SK-N-SH treated with all-trans-retinoic acid at 6 μM for 48 hours (cell line): ENCODE data around the gene SYNDIG1.

Experiments used
- ATAC-seq: fragments of 200-7000 bp; cut with Tn5 transposase; 3 replicates; pipeline ENCODE4 v1.9.1; 2020; ENCODE audit warnings: mild to moderate bottlenecking, moderate library complexity
- BACH2 ChIP-seq: fragments of 250-450 bp; sonication (Bioruptor Pico); IDR thresholded peaks from 2 replicates; pipeline ENCODE4 v1.9.0; 2021; ENCODE audit warnings: mild to moderate bottlenecking, borderline replicate concordance
- CSDC2 ChIP-seq: fragments of 250-450 bp; sonication (Bioruptor Pico); IDR thresholded peaks from 2 replicates; pipeline ENCODE4 v1.5.0; 2020; ENCODE audit warnings: mild to moderate bottlenecking, moderate library complexity
- GLIS3 ChIP-seq: fragments of 250-450 bp; sonication (Bioruptor Pico); IDR thresholded peaks from 2 replicates; pipeline ENCODE4 v1.5.0; 2020; ENCODE audit warnings: mild to moderate bottlenecking, moderate library complexity
- ISL1 ChIP-seq: fragments of 250-450 bp; sonication (Bioruptor Pico); IDR thresholded peaks from 2 replicates; pipeline ENCODE4 v2.1.2; 2022; ENCODE audit warnings: mild to moderate bottlenecking, moderate library complexity
- OSR1 ChIP-seq: fragments of 250-450 bp; sonication (Bioruptor Pico); IDR thresholded peaks from 2 replicates; pipeline ENCODE4 v1.8.0; 2022; ENCODE audit warnings: moderate library complexity, mild to moderate bottlenecking, inconsistent platforms
- PPARA ChIP-seq: fragments of 250-450 bp; sonication (Bioruptor Pico); IDR thresholded peaks from 2 replicates; pipeline ENCODE4 v1.5.0; 2020; ENCODE audit warnings: mild to moderate bottlenecking, borderline replicate concordance
- RARB ChIP-seq: fragments of 250-450 bp; sonication (Bioruptor Pico); IDR thresholded peaks from 2 replicates; pipeline ENCODE4 v1.8.0; 2021; ENCODE audit warnings: mild to moderate bottlenecking, moderate library complexity
- SNAI2 ChIP-seq: fragments of 250-450 bp; sonication (Bioruptor Pico); IDR thresholded peaks from 2 replicates; pipeline ENCODE4 v1.5.0; 2020; ENCODE audit warnings: mild to moderate bottlenecking, moderate library complexity
- TCF4 ChIP-seq: fragments of 250-450 bp; sonication (Bioruptor Pico); IDR thresholded peaks from 2 replicates; pipeline ENCODE4 v1.8.0; 2021; ENCODE audit warnings: mild to moderate bottlenecking, moderate library complexity, borderline replicate concordance
- TOX ChIP-seq: fragments of 250-450 bp; sonication (Bioruptor Pico); IDR thresholded peaks from 2 replicates; pipeline ENCODE4 v1.8.0; 2021; ENCODE audit warnings: mild to moderate bottlenecking, moderate library complexity, borderline replicate concordance
- ZC3H10 ChIP-seq: fragments of 250-450 bp; sonication (Bioruptor Pico); IDR thresholded peaks from 2 replicates; pipeline ENCODE4 v1.5.1; 2021; ENCODE audit warnings: mild to moderate bottlenecking, moderate library complexity
- ZFP3 ChIP-seq: fragments of 250-450 bp; sonication (Bioruptor Pico); IDR thresholded peaks from 2 replicates; pipeline ENCODE4 v1.5.0; 2020; ENCODE audit warnings: mild to moderate bottlenecking, moderate library complexity
- ZFP30 ChIP-seq: fragments of 450-650 bp; formaldehyde crosslinking; IDR thresholded peaks from 2 replicates; pipeline ENCODE4 v1.5.0; 2022; ENCODE audit warnings: mild to moderate bottlenecking, moderate library complexity
- ZNF70 ChIP-seq: fragments of 450-650 bp; formaldehyde crosslinking; IDR thresholded peaks from 2 replicates; pipeline ENCODE4 v1.5.0; 2020; ENCODE audit warnings: mild to moderate bottlenecking, moderate library complexity
- ZNF8 ChIP-seq: fragments of 450-650 bp; formaldehyde crosslinking; IDR thresholded peaks from 2 replicates; pipeline ENCODE4 v1.5.0; 2020; ENCODE audit warnings: mild to moderate bottlenecking, moderate library complexity
- TF ChIP-seq, protein P1 (sequence below): fragments of 250-450 bp; sonication (Bioruptor Pico); IDR thresholded peaks from 2 replicates; pipeline ENCODE4 v1.8.0; 2020; ENCODE audit warnings: mild to moderate bottlenecking, moderate library complexity, borderline replicate concordance
- TF ChIP-seq, protein P2 (sequence below): fragments of 250-450 bp; sonication (Bioruptor Pico); IDR thresholded peaks from 2 replicates; pipeline ENCODE4 v1.5.0; 2020; ENCODE audit warnings: mild to moderate bottlenecking, moderate library complexity
- TF ChIP-seq, protein P3 (sequence below): fragments of 250-450 bp; sonication (Bioruptor Pico); IDR thresholded peaks from 2 replicates; pipeline ENCODE4 v1.8.0; 2021; ENCODE audit warnings: low read depth, mild to moderate bottlenecking, moderate library complexity, borderline replicate concordance
- TF ChIP-seq, protein P4 (sequence below): fragments of 250-450 bp; sonication (Bioruptor Pico); IDR thresholded peaks from 2 replicates; pipeline ENCODE4 v1.5.1; 2020; ENCODE audit warnings: low read depth, mild to moderate bottlenecking, moderate library complexity

SYNDIG1 gene

DNA sequence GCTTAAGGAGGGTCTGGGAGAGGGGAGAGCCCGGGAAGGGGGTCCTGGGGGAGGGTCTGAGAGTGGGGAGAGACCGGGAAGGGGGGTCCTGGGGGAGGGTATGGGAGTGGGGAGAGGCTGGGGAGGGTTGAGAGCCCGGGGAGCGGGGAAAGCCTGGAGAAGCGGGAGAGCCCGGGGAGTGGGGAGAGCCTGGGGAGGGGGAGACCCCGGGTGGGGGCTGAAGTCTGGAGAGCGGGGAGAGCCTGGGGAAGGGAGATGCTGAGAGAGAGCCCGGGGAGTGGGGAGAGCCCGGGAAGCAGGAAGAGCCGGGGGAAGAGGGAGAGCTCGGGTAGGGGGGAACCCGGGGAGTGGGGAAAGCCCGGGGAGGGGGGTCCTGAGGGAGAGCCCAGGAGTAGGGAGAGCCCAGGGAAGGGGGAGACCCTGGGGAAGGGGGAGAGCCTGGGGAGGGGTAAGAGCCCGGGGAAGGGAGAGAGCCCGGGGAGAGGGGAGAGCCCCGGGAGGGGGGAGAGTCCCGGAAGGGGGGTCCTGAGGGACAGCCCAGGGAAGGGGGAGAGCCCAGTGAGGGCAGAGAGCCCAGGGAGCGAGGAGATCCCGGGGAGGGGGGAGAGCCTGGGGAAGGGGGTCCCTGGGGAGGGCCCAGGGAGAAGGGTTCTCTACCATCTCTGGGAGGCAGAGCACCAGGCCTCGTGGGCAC is 148.5 kb downstream of the SYNDIG1 start (continued):
- TF ChIP-seq, protein P1, sequence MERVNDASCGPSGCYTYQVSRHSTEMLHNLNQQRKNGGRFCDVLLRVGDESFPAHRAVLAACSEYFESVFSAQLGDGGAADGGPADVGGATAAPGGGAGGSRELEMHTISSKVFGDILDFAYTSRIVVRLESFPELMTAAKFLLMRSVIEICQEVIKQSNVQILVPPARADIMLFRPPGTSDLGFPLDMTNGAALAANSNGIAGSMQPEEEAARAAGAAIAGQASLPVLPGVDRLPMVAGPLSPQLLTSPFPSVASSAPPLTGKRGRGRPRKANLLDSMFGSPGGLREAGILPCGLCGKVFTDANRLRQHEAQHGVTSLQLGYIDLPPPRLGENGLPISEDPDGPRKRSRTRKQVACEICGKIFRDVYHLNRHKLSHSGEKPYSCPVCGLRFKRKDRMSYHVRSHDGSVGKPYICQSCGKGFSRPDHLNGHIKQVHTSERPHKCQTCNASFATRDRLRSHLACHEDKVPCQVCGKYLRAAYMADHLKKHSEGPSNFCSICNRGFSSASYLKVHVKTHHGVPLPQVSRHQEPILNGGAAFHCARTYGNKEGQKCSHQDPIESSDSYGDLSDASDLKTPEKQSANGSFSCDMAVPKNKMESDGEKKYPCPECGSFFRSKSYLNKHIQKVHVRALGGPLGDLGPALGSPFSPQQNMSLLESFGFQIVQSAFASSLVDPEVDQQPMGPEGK, result no peak
- TF ChIP-seq ZNF70 (CRISPR knock-in tag) (no peak), OSR1 (CRISPR knock-in tag) (no peak), ZC3H10 (CRISPR knock-in tag) (no peak)

DNA sequence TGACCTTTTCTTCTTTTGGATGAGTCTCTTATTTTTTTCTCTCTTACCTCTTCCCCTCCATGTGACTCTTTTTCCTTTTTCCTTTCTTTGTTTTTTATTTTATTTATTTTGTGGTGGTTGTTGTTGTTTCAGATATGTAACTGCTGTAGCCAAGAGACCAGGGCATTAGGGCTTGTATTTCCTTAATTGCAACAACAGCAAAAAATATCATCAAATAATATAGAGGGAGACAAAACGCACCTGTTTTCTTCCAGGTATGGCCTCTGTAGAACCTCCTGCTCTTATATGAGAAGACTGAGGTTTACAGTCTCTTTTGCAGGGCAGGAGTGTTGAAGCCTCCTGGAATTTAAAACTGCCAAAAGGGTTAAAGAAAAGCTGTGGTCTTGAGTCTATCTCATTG is 149.3 kb downstream of the SYNDIG1 start:
- no peak for ATAC-seq

DNA sequence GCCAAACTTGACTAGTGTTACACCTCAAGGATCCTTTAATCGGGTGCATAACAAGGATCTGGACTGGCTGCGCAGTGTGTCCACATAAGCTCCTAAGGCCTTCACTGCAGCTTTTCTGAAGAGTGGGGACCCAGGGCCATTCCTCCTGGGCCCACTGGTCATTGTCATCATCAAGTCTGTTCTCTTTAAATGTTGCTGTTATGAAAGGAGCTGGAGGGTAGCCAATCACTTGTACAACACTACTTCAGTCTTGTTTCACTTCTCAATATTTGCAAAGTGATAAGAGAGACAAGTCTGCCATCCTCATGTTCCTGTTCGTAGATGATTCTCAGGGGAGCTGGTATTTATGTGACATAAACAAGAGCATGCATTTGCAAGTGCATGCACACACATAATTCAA is 149.8 kb downstream of the SYNDIG1 start:
- ATAC-seq, result no peak

More for the DNA sequence above, 149.3 kb downstream of the SYNDIG1 start:
- TF ChIP-seq ISL1 (CRISPR knock-in tag) (no peak), TOX (CRISPR knock-in tag) (no peak), OSR1 (CRISPR knock-in tag) (no peak), BACH2 (no peak)
- TF ChIP-seq, protein P2, sequence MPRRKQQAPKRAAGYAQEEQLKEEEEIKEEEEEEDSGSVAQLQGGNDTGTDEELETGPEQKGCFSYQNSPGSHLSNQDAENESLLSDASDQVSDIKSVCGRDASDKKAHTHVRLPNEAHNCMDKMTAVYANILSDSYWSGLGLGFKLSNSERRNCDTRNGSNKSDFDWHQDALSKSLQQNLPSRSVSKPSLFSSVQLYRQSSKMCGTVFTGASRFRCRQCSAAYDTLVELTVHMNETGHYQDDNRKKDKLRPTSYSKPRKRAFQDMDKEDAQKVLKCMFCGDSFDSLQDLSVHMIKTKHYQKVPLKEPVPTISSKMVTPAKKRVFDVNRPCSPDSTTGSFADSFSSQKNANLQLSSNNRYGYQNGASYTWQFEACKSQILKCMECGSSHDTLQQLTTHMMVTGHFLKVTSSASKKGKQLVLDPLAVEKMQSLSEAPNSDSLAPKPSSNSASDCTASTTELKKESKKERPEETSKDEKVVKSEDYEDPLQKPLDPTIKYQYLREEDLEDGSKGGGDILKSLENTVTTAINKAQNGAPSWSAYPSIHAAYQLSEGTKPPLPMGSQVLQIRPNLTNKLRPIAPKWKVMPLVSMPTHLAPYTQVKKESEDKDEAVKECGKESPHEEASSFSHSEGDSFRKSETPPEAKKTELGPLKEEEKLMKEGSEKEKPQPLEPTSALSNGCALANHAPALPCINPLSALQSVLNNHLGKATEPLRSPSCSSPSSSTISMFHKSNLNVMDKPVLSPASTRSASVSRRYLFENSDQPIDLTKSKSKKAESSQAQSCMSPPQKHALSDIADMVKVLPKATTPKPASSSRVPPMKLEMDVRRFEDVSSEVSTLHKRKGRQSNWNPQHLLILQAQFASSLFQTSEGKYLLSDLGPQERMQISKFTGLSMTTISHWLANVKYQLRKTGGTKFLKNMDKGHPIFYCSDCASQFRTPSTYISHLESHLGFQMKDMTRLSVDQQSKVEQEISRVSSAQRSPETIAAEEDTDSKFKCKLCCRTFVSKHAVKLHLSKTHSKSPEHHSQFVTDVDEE (CRISPR knock-in tag), result no peak

DNA sequence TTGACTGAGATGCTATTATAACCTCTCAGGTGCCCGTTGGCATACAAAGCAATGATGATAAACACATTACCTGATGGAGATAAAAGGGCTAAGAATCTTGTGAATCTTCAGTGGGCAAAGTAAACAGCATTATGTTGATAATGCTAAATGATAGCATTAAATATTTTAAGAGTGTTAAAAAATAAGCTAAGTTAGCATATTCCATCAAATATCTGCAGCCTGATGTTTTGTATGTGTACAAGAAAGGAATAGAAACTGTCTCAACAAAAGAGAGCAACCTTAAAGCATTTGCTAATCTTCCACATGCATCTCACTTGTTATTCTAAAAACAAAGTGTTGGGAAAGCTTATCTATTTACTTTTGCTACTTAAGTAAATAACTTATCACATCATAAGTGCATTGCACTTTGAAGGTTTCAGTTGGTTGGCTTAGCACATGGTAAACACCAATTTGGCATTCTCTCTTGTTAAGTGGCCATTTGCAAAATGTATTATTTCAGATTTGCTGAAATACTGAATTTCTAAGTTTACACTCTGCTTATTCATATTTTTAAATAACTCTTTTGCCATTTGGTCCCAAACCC is 151.6 kb downstream of the SYNDIG1 start:
- TF ChIP-seq SNAI2 (no peak), CSDC2 (no peak), ZC3H10 (CRISPR knock-in tag) (no peak), GLIS3 (no peak), OSR1 (CRISPR knock-in tag) (no peak)
- TF ChIP-seq, protein P2 (CRISPR knock-in tag), result no peak
- TF ChIP-seq, protein P3, sequence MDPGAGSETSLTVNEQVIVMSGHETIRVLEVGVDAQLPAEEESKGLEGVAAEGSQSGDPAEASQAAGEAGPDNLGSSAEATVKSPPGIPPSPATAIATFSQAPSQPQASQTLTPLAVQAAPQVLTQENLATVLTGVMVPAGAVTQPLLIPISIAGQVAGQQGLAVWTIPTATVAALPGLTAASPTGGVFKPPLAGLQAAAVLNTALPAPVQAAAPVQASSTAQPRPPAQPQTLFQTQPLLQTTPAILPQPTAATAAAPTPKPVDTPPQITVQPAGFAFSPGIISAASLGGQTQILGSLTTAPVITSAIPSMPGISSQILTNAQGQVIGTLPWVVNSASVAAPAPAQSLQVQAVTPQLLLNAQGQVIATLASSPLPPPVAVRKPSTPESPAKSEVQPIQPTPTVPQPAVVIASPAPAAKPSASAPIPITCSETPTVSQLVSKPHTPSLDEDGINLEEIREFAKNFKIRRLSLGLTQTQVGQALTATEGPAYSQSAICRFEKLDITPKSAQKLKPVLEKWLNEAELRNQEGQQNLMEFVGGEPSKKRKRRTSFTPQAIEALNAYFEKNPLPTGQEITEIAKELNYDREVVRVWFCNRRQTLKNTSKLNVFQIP (CRISPR knock-in tag), result no peak
- TF ChIP-seq, protein P4, sequence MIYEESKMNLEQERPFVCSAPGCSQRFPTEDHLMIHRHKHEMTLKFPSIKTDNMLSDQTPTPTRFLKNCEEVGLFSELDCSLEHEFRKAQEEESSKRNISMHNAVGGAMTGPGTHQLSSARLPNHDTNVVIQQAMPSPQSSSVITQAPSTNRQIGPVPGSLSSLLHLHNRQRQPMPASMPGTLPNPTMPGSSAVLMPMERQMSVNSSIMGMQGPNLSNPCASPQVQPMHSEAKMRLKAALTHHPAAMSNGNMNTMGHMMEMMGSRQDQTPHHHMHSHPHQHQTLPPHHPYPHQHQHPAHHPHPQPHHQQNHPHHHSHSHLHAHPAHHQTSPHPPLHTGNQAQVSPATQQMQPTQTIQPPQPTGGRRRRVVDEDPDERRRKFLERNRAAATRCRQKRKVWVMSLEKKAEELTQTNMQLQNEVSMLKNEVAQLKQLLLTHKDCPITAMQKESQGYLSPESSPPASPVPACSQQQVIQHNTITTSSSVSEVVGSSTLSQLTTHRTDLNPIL (CRISPR knock-in tag), result no peak
- ATAC-seq, result no peak

More for the DNA sequence above, 149.8 kb downstream of the SYNDIG1 start:
- TF ChIP-seq, protein P4 (CRISPR knock-in tag), result no peak
- no peak for TF ChIP-seq PPARA (CRISPR knock-in tag)
- no peak for TF ChIP-seq ZFP3 (CRISPR knock-in tag)
- TF ChIP-seq ZFP30 (CRISPR knock-in tag), result no peak
- TF ChIP-seq TOX (CRISPR knock-in tag), result no peak
- TF ChIP-seq, protein P3 (CRISPR knock-in tag), result no peak
- no peak for TF ChIP-seq BACH2
- no peak for TF ChIP-seq RARB (CRISPR knock-in tag)
- no peak for TF ChIP-seq TCF4 (CRISPR knock-in tag)
- no peak for TF ChIP-seq ZNF8
- no peak for TF ChIP-seq SNAI2
- TF ChIP-seq GLIS3, result no peak
- TF ChIP-seq, all 23 proteins: peak for 0
